Fibroblast of lung (primary cell): ENCODE measurements around the gene PCSK1. TPM values are rescaled to one million over a fixed set of nuclear protein-coding genes. Genes with fewer than 3 reads are reported as not detected.

Source experiments
- DNase-seq, 2 donors: peaks; one replicate each; pipeline versions ENCODE4 v3.0.0 to v3.0.0-alpha.2; 2010; ENCODE audit warnings: low read depth in 2 of 2
- H2AFZ ChIP-seq: 2 replicates; pipeline ENCODE4 v1.5.1; 2012; ENCODE audit warnings: low read length, control low read depth, inconsistent platforms
- H3K27ac ChIP-seq: 2 replicates; pipeline ENCODE4 v1.5.1; 2011; ENCODE audit warnings: low read length, control low read depth; ENCODE audit not compliant: insufficient read depth
- H3K27me3 ChIP-seq: 2 replicates; pipeline ENCODE4 v1.5.1; 2011; ENCODE audit warnings: mild to moderate bottlenecking, low read length; ENCODE audit not compliant: control insufficient read depth, insufficient read depth
- H3K36me3 ChIP-seq: 2 replicates; pipeline ENCODE4 v1.5.1; 2011; ENCODE audit warnings: low read length; ENCODE audit not compliant: control insufficient read depth, insufficient read depth
- H3K4me1 ChIP-seq: 2 replicates; pipeline ENCODE4 v1.5.1; 2011; ENCODE audit warnings: low read length; ENCODE audit not compliant: control insufficient read depth, insufficient read depth; ENCODE audit errors: extremely low read depth
- H3K4me2 ChIP-seq: 2 replicates; pipeline ENCODE4 v1.5.1; 2011; ENCODE audit warnings: low read length, control low read depth; ENCODE audit not compliant: insufficient read depth; ENCODE audit errors: extremely low read depth
- H3K4me3 ChIP-seq, 4 experiments: fragments of 200-600 bp in 1 of 4; sonication (generic) in 1 of 4; replicated peaks in 1 of 4; 2 replicates each; pipeline ENCODE4 v1.5.1; 2011 to 2016; ENCODE audit warnings: low read length in 4 of 4, low read depth in 3 of 4, mild to moderate bottlenecking in 3 of 4, control low read depth in 2 of 4, inconsistent platforms in 1 of 4, mixed read lengths in 1 of 4; ENCODE audit not compliant: insufficient read depth in 1 of 4; ENCODE audit errors: control extremely low read depth in 1 of 4
- H3K79me2 ChIP-seq: 2 replicates; pipeline ENCODE4 v1.5.1; 2012; ENCODE audit warnings: mild to moderate bottlenecking, low read length, inconsistent platforms; ENCODE audit not compliant: control insufficient read depth, insufficient read depth
- H3K9ac ChIP-seq: 2 replicates; pipeline ENCODE4 v1.5.1; 2011; ENCODE audit warnings: mild to moderate bottlenecking, low read length, control low read depth; ENCODE audit not compliant: insufficient read depth
- H3K9me3 ChIP-seq: 2 replicates; pipeline ENCODE4 v1.5.1; 2012; ENCODE audit warnings: low read depth, low read length; ENCODE audit not compliant: control insufficient read depth, insufficient read depth
- H4K20me1 ChIP-seq: 2 replicates; pipeline ENCODE4 v1.5.1; 2011; ENCODE audit warnings: low read length; ENCODE audit not compliant: control insufficient read depth, insufficient read depth; ENCODE audit errors: extremely low read depth
- EZH2 ChIP-seq: IDR thresholded peaks from 2 replicates; pipeline ENCODE4 v1.5.1; 2012; ENCODE audit warnings: low read length, control low read depth, mild to moderate bottlenecking; ENCODE audit errors: missing control alignments
- polyA plus RNA-seq, 2 donors: library from polyadenylated mRNA; depleted of rRNA in 1 of 2; stranded (reverse) in 1 of 2; unstranded in 1 of 2; fragments of >200 nt; gene quantifications; 2 replicates each; pipeline ENCODE4 v1.2.1, GENCODE V29; 2011 to 2012; ENCODE audit warnings: missing spikeins in 1 of 2
- total RNA-seq: library from RNA; depleted of rRNA; stranded (reverse); fragments of >200 nt; gene quantifications from 2 replicates; pipeline ENCODE4 v1.2.1, GENCODE V29; 2014
- TF ChIP-seq, protein P1 (sequence below), 2 donors: IDR thresholded peaks in 1 of 2; conservative IDR thresholded peaks in 1 of 2; 1 replicate in 1 of 2; 2 replicates in 1 of 2; pipeline ENCODE4 v1.5.1; 2011 to 2012; ENCODE audit warnings: low read length in 2 of 2, control low read depth in 1 of 2, inconsistent platforms in 1 of 2, low read depth in 1 of 2, mild to moderate bottlenecking in 1 of 2

The PCSK1 gene
- total and polyA plus RNA-seq, 2 donors (not counting 1 experiment from before 2014, with no cell fraction given), result not detected

- TF ChIP-seq, protein P1, sequence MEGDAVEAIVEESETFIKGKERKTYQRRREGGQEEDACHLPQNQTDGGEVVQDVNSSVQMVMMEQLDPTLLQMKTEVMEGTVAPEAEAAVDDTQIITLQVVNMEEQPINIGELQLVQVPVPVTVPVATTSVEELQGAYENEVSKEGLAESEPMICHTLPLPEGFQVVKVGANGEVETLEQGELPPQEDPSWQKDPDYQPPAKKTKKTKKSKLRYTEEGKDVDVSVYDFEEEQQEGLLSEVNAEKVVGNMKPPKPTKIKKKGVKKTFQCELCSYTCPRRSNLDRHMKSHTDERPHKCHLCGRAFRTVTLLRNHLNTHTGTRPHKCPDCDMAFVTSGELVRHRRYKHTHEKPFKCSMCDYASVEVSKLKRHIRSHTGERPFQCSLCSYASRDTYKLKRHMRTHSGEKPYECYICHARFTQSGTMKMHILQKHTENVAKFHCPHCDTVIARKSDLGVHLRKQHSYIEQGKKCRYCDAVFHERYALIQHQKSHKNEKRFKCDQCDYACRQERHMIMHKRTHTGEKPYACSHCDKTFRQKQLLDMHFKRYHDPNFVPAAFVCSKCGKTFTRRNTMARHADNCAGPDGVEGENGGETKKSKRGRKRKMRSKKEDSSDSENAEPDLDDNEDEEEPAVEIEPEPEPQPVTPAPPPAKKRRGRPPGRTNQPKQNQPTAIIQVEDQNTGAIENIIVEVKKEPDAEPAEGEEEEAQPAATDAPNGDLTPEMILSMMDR (conservative IDR thresholded peaks at IDR 0.05 in 1 of 2, IDR thresholded peaks at IDR 0.05 in 1 of 2; ENCODE audit: low read depth in 1 of 2, low read length in 2 of 2), result no peak
- no peak for TF ChIP-seq EZH2
- Histone ChIP-seq H3K4me3 (no peak overlapping the region), H4K20me1 (no peaks in the 10 kb centered on the region), H3K36me3 (no peaks in the 10 kb centered on the region), H3K79me2 (no peaks in the 10 kb centered on the region), H3K9me3 (no peaks in the 10 kb centered on the region), H3K4me2 (no peak overlapping the region), H3K27me3 (no peaks in the 10 kb centered on the region), H3K27ac (no peak overlapping the region), H3K4me1 (no peaks in the 10 kb centered on the region), H3K9ac (no peak overlapping the region), H2AFZ (no peak overlapping the region)
- DNase-seq, result no peak
These were observed 53.2 kb downstream of the PCSK1 start for GRCh38 chr5:96379896-96380295.

GRCh38 chr5:96377597-96377996 is 55.5 kb downstream of the PCSK1 start:
- H3K4me3 ChIP-seq, result no peak overlapping the region
- H3K4me2 ChIP-seq, result no peak overlapping the region
- H4K20me1 ChIP-seq, result no peaks in the 10 kb centered on the region
- H3K9ac ChIP-seq, result no peak overlapping the region
- no peaks in the 10 kb centered on the region for H3K4me1 ChIP-seq
- no peak for DNase-seq
- no peak overlapping the region for H3K27ac ChIP-seq
- H3K36me3 ChIP-seq, result no peaks in the 10 kb centered on the region
- H3K27me3 ChIP-seq, result peaks cover 2% of the 10 kb centered on the region
- no peaks in the 10 kb centered on the region for H3K79me2 ChIP-seq
- no peaks in the 10 kb centered on the region for H3K9me3 ChIP-seq
- TF ChIP-seq EZH2, result no peak
- TF ChIP-seq, protein P1 (conservative IDR thresholded peaks at IDR 0.05 in 1 of 2, IDR thresholded peaks at IDR 0.05 in 1 of 2; ENCODE audit: low read depth in 1 of 2, low read length in 2 of 2), result no peak
- H2AFZ ChIP-seq, result no peak overlapping the region

DNA sequence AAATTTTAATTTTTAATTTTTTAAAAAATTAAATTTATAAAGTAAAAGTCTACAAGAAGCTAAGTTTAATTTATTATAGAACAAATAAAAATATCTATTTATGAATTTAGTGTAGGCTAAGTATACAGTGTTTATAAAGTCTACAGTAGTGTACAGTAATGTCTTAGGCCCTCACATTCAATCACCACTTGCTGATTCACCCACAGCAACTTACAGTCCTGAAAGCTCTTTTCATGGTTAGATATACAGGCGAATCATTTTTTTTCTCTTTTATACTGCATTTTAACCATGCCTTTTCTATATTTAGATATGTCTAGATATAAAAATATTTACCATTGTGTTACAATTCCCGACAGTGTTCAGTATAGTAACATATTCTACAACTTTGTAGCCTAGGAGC is 55.9 kb downstream of the PCSK1 start:
- Histone ChIP-seq H3K79me2 (no peaks in the 10 kb centered on the region), H3K4me3 (no peak overlapping the region), H2AFZ (no peak overlapping the region), H3K9me3 (no peaks in the 10 kb centered on the region), H3K36me3 (no peaks in the 10 kb centered on the region), H3K4me1 (no peaks in the 10 kb centered on the region), H3K27ac (no peak overlapping the region), H3K27me3 (peaks cover 2% of the 10 kb centered on the region), H3K9ac (no peak overlapping the region), H3K4me2 (no peak overlapping the region), H4K20me1 (no peaks in the 10 kb centered on the region)
- TF ChIP-seq EZH2, result no peak
- TF ChIP-seq, protein P1 (conservative IDR thresholded peaks at IDR 0.05 in 1 of 2, IDR thresholded peaks at IDR 0.05 in 1 of 2; ENCODE audit: low read depth in 1 of 2, low read length in 2 of 2), result no peak
- DNase-seq, result peak in 1 of 2 donors; percentile 15
